ENCODE data around the gene ZDHHC13.

- TF ChIP-seq, protein P1, sequence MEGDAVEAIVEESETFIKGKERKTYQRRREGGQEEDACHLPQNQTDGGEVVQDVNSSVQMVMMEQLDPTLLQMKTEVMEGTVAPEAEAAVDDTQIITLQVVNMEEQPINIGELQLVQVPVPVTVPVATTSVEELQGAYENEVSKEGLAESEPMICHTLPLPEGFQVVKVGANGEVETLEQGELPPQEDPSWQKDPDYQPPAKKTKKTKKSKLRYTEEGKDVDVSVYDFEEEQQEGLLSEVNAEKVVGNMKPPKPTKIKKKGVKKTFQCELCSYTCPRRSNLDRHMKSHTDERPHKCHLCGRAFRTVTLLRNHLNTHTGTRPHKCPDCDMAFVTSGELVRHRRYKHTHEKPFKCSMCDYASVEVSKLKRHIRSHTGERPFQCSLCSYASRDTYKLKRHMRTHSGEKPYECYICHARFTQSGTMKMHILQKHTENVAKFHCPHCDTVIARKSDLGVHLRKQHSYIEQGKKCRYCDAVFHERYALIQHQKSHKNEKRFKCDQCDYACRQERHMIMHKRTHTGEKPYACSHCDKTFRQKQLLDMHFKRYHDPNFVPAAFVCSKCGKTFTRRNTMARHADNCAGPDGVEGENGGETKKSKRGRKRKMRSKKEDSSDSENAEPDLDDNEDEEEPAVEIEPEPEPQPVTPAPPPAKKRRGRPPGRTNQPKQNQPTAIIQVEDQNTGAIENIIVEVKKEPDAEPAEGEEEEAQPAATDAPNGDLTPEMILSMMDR (IDR thresholded peaks at IDR 0.05): no peak
- TF ChIP-seq, protein P2, sequence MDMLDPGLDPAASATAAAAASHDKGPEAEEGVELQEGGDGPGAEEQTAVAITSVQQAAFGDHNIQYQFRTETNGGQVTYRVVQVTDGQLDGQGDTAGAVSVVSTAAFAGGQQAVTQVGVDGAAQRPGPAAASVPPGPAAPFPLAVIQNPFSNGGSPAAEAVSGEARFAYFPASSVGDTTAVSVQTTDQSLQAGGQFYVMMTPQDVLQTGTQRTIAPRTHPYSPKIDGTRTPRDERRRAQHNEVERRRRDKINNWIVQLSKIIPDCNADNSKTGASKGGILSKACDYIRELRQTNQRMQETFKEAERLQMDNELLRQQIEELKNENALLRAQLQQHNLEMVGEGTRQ (CRISPR knock-in tag; IDR thresholded peaks at IDR 0.05): no peak
- no peak for TF ChIP-seq ESRRA (CRISPR knock-in tag; IDR thresholded peaks at IDR 0.05; ENCODE audit: borderline replicate concordance)
- TF ChIP-seq, protein P3, sequence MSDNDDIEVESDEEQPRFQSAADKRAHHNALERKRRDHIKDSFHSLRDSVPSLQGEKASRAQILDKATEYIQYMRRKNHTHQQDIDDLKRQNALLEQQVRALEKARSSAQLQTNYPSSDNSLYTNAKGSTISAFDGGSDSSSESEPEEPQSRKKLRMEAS (CRISPR knock-in tag; IDR thresholded peaks at IDR 0.05): no peak
- TF ChIP-seq JUN (CRISPR knock-in tag; IDR thresholded peaks at IDR 0.05): no peak
- TF ChIP-seq ELF4 (CRISPR knock-in tag; IDR thresholded peaks at IDR 0.05; ENCODE audit: low read depth): no peak
- no peak for TF ChIP-seq RELA (CRISPR knock-in tag; IDR thresholded peaks at IDR 0.05; ENCODE audit: borderline replicate concordance)
- no peak for TF ChIP-seq TEAD4 (CRISPR knock-in tag; IDR thresholded peaks at IDR 0.05)
- TF ChIP-seq NFE2L1 (CRISPR knock-in tag; IDR thresholded peaks at IDR 0.05): no peak
- TF ChIP-seq, protein P4, sequence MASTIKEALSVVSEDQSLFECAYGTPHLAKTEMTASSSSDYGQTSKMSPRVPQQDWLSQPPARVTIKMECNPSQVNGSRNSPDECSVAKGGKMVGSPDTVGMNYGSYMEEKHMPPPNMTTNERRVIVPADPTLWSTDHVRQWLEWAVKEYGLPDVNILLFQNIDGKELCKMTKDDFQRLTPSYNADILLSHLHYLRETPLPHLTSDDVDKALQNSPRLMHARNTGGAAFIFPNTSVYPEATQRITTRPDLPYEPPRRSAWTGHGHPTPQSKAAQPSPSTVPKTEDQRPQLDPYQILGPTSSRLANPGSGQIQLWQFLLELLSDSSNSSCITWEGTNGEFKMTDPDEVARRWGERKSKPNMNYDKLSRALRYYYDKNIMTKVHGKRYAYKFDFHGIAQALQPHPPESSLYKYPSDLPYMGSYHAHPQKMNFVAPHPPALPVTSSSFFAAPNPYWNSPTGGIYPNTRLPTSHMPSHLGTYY (CRISPR knock-in tag; IDR thresholded peaks at IDR 0.05): no peak
Measured at GRCh38 chr11:19164230-19164855, 47.4 kb downstream of the ZDHHC13 start.

All from WTC11 (cell line).